Common myeloid progenitor, CD34-positive (primary cell): ENCODE data around the gene CDHR3.

ENCODE experiments used
- CTCF ChIA-PET: fragments of 350-600 bp; sonication (Branson Sonifier 250); formaldehyde crosslinking; loops from one replicate; lab custom pipeline; 2021; ENCODE audit warnings: antibody characterized with exemption; lab: Charles Lee
- POLR2A ChIA-PET: fragments of 350-600 bp; sonication (Branson Sonifier 250); formaldehyde crosslinking; loops from one replicate; lab custom pipeline; 2021; ENCODE audit warnings: antibody characterized with exemption; lab: Charles Lee
- DNase-seq, 3 donors: peaks; one replicate each; pipeline versions ENCODE4 v3.0.0 to v3.0.0-alpha.2; 2013
- H3K27ac ChIP-seq, 2 experiments: 1 replicate in 1 of 2; 2 replicates in 1 of 2; pipeline ENCODE4 v1.7.0; 2013; ENCODE audit warnings: inconsistent platforms in 2 of 2, low read length in 2 of 2, mild to moderate bottlenecking in 2 of 2, low read depth in 1 of 2, moderate library complexity in 1 of 2; ENCODE audit not compliant: severe bottlenecking in 2 of 2, insufficient read depth in 1 of 2, poor library complexity in 1 of 2
- H3K27me3 ChIP-seq, 5 experiments: replicated peaks in 2 of 5; 1 replicate in 3 of 5; 2 replicates in 2 of 5; pipeline versions ENCODE4 v1.6.1 to v1.7.0; 2013; ENCODE audit warnings: low read length in 4 of 5, mild to moderate bottlenecking in 2 of 5, moderate library complexity in 2 of 5, inconsistent platforms in 1 of 5; ENCODE audit not compliant: insufficient read depth in 5 of 5, control insufficient read depth in 4 of 5
- H3K36me3 ChIP-seq, 4 experiments: 1 replicate in 2 of 4; 2 replicates in 2 of 4; pipeline versions ENCODE4 v1.6.1 to v1.7.0; 2013; ENCODE audit warnings: low read length in 3 of 4, control low read depth in 1 of 4, mild to moderate bottlenecking in 1 of 4; ENCODE audit not compliant: control insufficient read depth in 4 of 4, insufficient read depth in 4 of 4
- H3K4me1 ChIP-seq, 4 experiments: 1 replicate in 3 of 4; 2 replicates in 1 of 4; pipeline versions ENCODE4 v1.6.1 to v1.7.1; 2013; ENCODE audit warnings: low read length in 3 of 4, mild to moderate bottlenecking in 3 of 4, control low read depth in 1 of 4, inconsistent platforms in 1 of 4, moderate library complexity in 1 of 4; ENCODE audit not compliant: control insufficient read depth in 4 of 4, insufficient read depth in 4 of 4; ENCODE audit errors: control extremely low read depth in 1 of 4
- H3K4me3 ChIP-seq, 7 experiments: 1 replicate in 4 of 7; 2 replicates in 3 of 7; pipeline versions ENCODE4 v1.5.1 to v1.7.0; 2013; ENCODE audit warnings: mild to moderate bottlenecking in 7 of 7, low read length in 6 of 7, moderate library complexity in 6 of 7, inconsistent platforms in 2 of 7, low read depth in 2 of 7, control low read depth in 1 of 7; ENCODE audit not compliant: insufficient read depth in 4 of 7, control insufficient read depth in 1 of 7; ENCODE audit errors: extremely low read depth in 1 of 7
- H3K9me3 ChIP-seq, 5 experiments: 1 replicate in 4 of 5; 2 replicates in 1 of 5; pipeline versions ENCODE4 v1.6.1 to v1.7.1; 2013; ENCODE audit warnings: low read length in 4 of 5, mild to moderate bottlenecking in 2 of 5, inconsistent platforms in 1 of 5, low read depth in 1 of 5, moderate library complexity in 1 of 5; ENCODE audit not compliant: control insufficient read depth in 4 of 5, insufficient read depth in 2 of 5; ENCODE audit errors: control extremely low read depth in 1 of 5
- WGBS: methylation state at CpG from one replicate; pipeline ENCODE4 v1.1.5; 2013; ENCODE audit not compliant: insufficient coverage; 5-methylcytosine and 5-hydroxymethylcytosine counted together

Gene CDHR3

GRCh38 chr7:106019470-106019820, 56.4 kb downstream of the CDHR3 start:
- H3K9me3 ChIP-seq, result no peaks in the 10 kb centered on the region
- DNase-seq, result no peak
- no peak overlapping the region for H3K4me3 ChIP-seq
- H3K36me3 ChIP-seq, result no peaks in the 10 kb centered on the region
- H3K4me1 ChIP-seq, result peaks cover 4 to 19% (median 9%) of the 10 kb centered on the region in 4 experiments
- ChIA-PET CTCF (interaction anchor here (1.8 kb wide), 1 partner anchor 11 kb away, joined by 5 read pairs; no protein-coding TSS in a partner anchor), POLR2A (no interaction called here)
- H3K27ac ChIP-seq, result no peak overlapping the region
- 96% methylated on average over 2 of the region's 2 CpGs for WGBS
- H3K27me3 ChIP-seq, result peaks cover 0 to 94% (median 67%) of the 10 kb centered on the region in 5 experiments

- Histone ChIP-seq H3K36me3 (no peaks in the 10 kb centered on the region), H3K4me3 (no peak overlapping the region), H3K4me1 (peaks cover 10 to 19% (median 12%) of the 10 kb centered on the region in 4 experiments), H3K9me3 (no peaks in the 10 kb centered on the region), H3K27me3 (peaks cover 0 to 98% (median 52%) of the 10 kb centered on the region in 5 experiments), H3K27ac (no peak overlapping the region)
- 91% methylated on average over 9 of the region's 11 CpGs for WGBS
- CTCF ChIA-PET, result interaction anchor here (1.6 to 2.3 kb wide), 5 partner anchors 9 to 256 kb away, joined by 3 to 10 read pairs (median 6); no protein-coding TSS in a partner anchor
- POLR2A ChIA-PET, result no interaction called here
- no peak for DNase-seq
Measured at GRCh38 chr7:106021151-106022067, 58.3 kb downstream of the CDHR3 start.

GRCh38 chr7:106022193-106022821, 59.2 kb downstream of the CDHR3 start:
- H3K4me3 ChIP-seq, result no peak overlapping the region
- CTCF ChIA-PET, result interaction anchor here (1.1 to 2.0 kb wide), 4 partner anchors 9 to 261 kb away, joined by 3 to 7 read pairs (median 5); no protein-coding TSS in a partner anchor

GRCh38 chr7:106023369-106024322, 60.6 kb downstream of the CDHR3 start:
- H3K4me1 ChIP-seq, result peaks cover 11 to 19% (median 12%) of the 10 kb centered on the region in 4 experiments
- 68% methylated on average over 6 of the region's 6 CpGs for WGBS
- H3K4me3 ChIP-seq, result no peak overlapping the region
- no peak for DNase-seq
- H3K9me3 ChIP-seq, result no peaks in the 10 kb centered on the region
- H3K27me3 ChIP-seq, result peaks cover 0 to 96% (median 49%) of the 10 kb centered on the region in 5 experiments
- ChIA-PET POLR2A (interaction anchor here (1.1 kb wide), 1 partner anchor 11 kb away, joined by 5 read pairs; no protein-coding TSS in a partner anchor), CTCF (interaction anchor here (0.8 to 2.0 kb wide), 4 partner anchors 7 to 339 kb away, joined by 3 to 7 read pairs (median 5); no protein-coding TSS in a partner anchor)
- H3K36me3 ChIP-seq, result no peaks in the 10 kb centered on the region
- H3K27ac ChIP-seq, result no peak overlapping the region

More at GRCh38 chr7:106022193-106022821, 59.2 kb downstream of the CDHR3 start:
- POLR2A ChIA-PET, result interaction anchor here (0.7 to 1.0 kb wide), 2 partner anchors 14 to 104 kb away, joined by 3 to 4 read pairs; no protein-coding TSS in a partner anchor
- peaks cover 11 to 19% (median 12%) of the 10 kb centered on the region in 4 experiments for H3K4me1 ChIP-seq
- peaks cover 0 to 98% (median 53%) of the 10 kb centered on the region in 5 experiments for H3K27me3 ChIP-seq
- DNase-seq, result peak; percentile 61 to 87 (median 85)
- no peaks in the 10 kb centered on the region for H3K36me3 ChIP-seq
- H3K27ac ChIP-seq, result no peak overlapping the region
- no peaks in the 10 kb centered on the region for H3K9me3 ChIP-seq
- no CpG with 5 or more reads among the region's 8 CpGs for WGBS

- WGBS, result 50% methylated on average over 2 of the region's 2 CpGs
- peaks cover 0 to 90% (median 37%) of the 10 kb centered on the region in 5 experiments for H3K27me3 ChIP-seq
- no peaks in the 10 kb centered on the region for H3K9me3 ChIP-seq
- ChIA-PET POLR2A (no interaction called here), CTCF (interaction anchor here (2.0 to 3.9 kb wide), 3 partner anchors 8 to 15 kb away, joined by 8 to 21 read pairs (median 12); no protein-coding TSS in a partner anchor)
- no peak overlapping the region for H3K4me3 ChIP-seq
- no peaks in the 10 kb centered on the region for H3K36me3 ChIP-seq
- H3K27ac ChIP-seq, result no peak overlapping the region
- H3K4me1 ChIP-seq, result peaks cover 13 to 23% (median 16%) of the 10 kb centered on the region in 4 experiments
- DNase-seq, result no peak
Measured at GRCh38 chr7:106026101-106026500, 63.0 kb downstream of the CDHR3 start.

GRCh38 chr7:106029451-106029850, 66.4 kb downstream of the CDHR3 start:
- POLR2A ChIA-PET, result interaction anchor here (0.6 kb wide), 1 partner anchor 505 kb away, joined by 3 read pairs; no protein-coding TSS in a partner anchor
- Histone ChIP-seq H3K4me1 (peaks cover 9 to 15% (median 10%) of the 10 kb centered on the region in 4 experiments), H3K27me3 (peaks cover 0 to 90% (median 29%) of the 10 kb centered on the region in 5 experiments), H3K4me3 (no peak overlapping the region), H3K36me3 (no peaks in the 10 kb centered on the region), H3K9me3 (peaks cover 0 to 5% (median 4%) of the 10 kb centered on the region in 5 experiments), H3K27ac (no peak overlapping the region)
- CTCF ChIA-PET, result interaction anchor here (1.0 to 3.6 kb wide), 10 partner anchors 8 to 377 kb away, joined by 3 to 30 read pairs (median 4); no protein-coding TSS in a partner anchor
- DNase-seq, result no peak
- WGBS, result 0% methylated on average over 1 of the region's 1 CpG
